ENCODE measurements around the gene HORMAD2.
"Not testable (repeated sequence)": the region's sequence is repeated elsewhere in the genome, so short reads cannot be mapped to it uniquely, and the experiment has no call there.

- not testable (repeated sequence) for TF ChIP-seq CTCF, POLR2A (IDR thresholded peaks at IDR 0.05)
Measured at GRCh38 chr22:30061094-30061493, 19.2 kb upstream of the HORMAD2 start.

Measured in tibial nerve (tissue), 3 donors.